Measurements from ENCODE around the gene DDX18. TPM values are rescaled to one million over a fixed set of nuclear protein-coding genes. Genes with fewer than 3 reads are reported as not detected.

Gene DDX18
- total and polyA plus RNA-seq, 2 donors (not counting 3 experiments of a cell fraction or from before 2014, with no cell fraction given) = 15.8 to 50.4 TPM

- no peaks in the 10 kb centered on the region for H3K36me3 ChIP-seq (ENCODE audit: control insufficient read depth in 2 of 2, extremely low read depth in 1 of 2, insufficient read depth in 2 of 2, low read length in 2 of 2)
- no peaks in the 10 kb centered on the region for H3K27me3 ChIP-seq (ENCODE audit: control insufficient read depth in 2 of 2, insufficient read depth in 2 of 2, low read length in 2 of 2)
- FAIRE-seq (no peak), DNase-seq (ENCODE audit: low read depth, low spot score) (no peak)
- H3K9ac ChIP-seq (replicated peaks; ENCODE audit: extremely low read depth, insufficient read depth, low read length) = no peak overlapping the region
- H3K79me2 ChIP-seq (ENCODE audit: control insufficient read depth, insufficient read depth, low read length) = no peaks in the 10 kb centered on the region
- intact Hi-C loops (cut with micrococcal nuclease) (loop anchor here (10.0 kb wide), 1 partner anchor 1042 kb away; no protein-coding TSS in a partner anchor), dilution Hi-C loops (cut with MboI; ENCODE audit: extremely low pct_ligation_motif_present, low sequenced_read_pairs) (no loop called here)
- H3K4me2 ChIP-seq (ENCODE audit: insufficient read depth, low read length) = no peak overlapping the region
- H4K20me1 ChIP-seq (replicated peaks; ENCODE audit: control insufficient read depth, extremely low read depth, insufficient read depth, low read length) = no peaks in the 10 kb centered on the region
- ChIA-PET POLR2A (no interaction called here), CTCF (interaction anchor here (1.0 to 2.1 kb wide), 4 partner anchors 9 to 217 kb away, joined by 3 to 13 read pairs (median 6); partner anchors contain the start of gene DDX18)
- no peaks in the 10 kb centered on the region for H3K9me3 ChIP-seq (replicated peaks; ENCODE audit: control insufficient read depth, insufficient read depth, low read length)
- TF ChIP-seq POLR2AphosphoS5 (IDR thresholded peaks at IDR 0.05; ENCODE audit: insufficient read depth, low read depth, low read length) (no peak), MAX (IDR thresholded peaks at IDR 0.05; ENCODE audit: insufficient read depth, insufficient read length) (no peak), FOS (IDR thresholded peaks at IDR 0.05; ENCODE audit: borderline replicate concordance, insufficient read depth, low read length) (no peak), GATA2 (IDR thresholded peaks at IDR 0.05; ENCODE audit: insufficient read depth, insufficient read length, low read depth, low read length) (no peak), JUN (IDR thresholded peaks at IDR 0.05; ENCODE audit: borderline replicate concordance, insufficient read depth, insufficient read length, low read depth) (no peak), EZH2 (IDR thresholded peaks at IDR 0.05; ENCODE audit: borderline replicate concordance, low read depth, low read length, severe bottlenecking) (no peak), MYC (IDR thresholded peaks at IDR 0.05; ENCODE audit: low read depth, low read length) (no peak), CTCF (IDR thresholded peaks at IDR 0.05; ENCODE audit: extremely low read depth in 1 of 2, insufficient read depth in 1 of 2, low read depth in 1 of 2, low read length in 2 of 2) (no peak)
- H3K27ac ChIP-seq (ENCODE audit: insufficient read depth, low read depth, low read length) = no peak overlapping the region
- no peak overlapping the region for H2AFZ ChIP-seq (ENCODE audit: low read depth, low read length)
- no peaks in the 10 kb centered on the region for H3K9me1 ChIP-seq (replicated peaks; ENCODE audit: control insufficient read depth, extremely low read depth, insufficient read depth, low read length)
- H3K4me1 ChIP-seq (ENCODE audit: control insufficient read depth, extremely low read depth, insufficient read depth, low read length) = no peaks in the 10 kb centered on the region
- BruUV-seq (replicated peaks) = no TSS peak
- H3K4me3 ChIP-seq (replicated peaks in 1 of 3; ENCODE audit: insufficient read depth in 1 of 3, low read depth in 1 of 3, low read length in 3 of 3) = no peak overlapping the region
Measured at GRCh38 chr2:117786520-117786919, 28.0 kb upstream of the DDX18 start.
